Heart left ventricle (tissue), 13 donors: Measurements from ENCODE around the gene LAMB3.

Experiments
- CTCF ChIP-seq, 12 donors: fragments of 200-600 bp; sonication (generic) in 4 of 12; IDR thresholded peaks; one replicate each; pipeline versions ENCODE4 v1.5.0 to v1.8.0; 2018 to 2022; ENCODE audit warnings: antibody characterized with exemption in 12 of 12, mild to moderate bottlenecking in 5 of 12
- POLR2A ChIP-seq, 2 donors: fragments of 450-650 bp; IDR thresholded peaks; one replicate each; pipeline ENCODE4 v1.6.1; 2017; ENCODE audit warnings: antibody characterized with exemption in 2 of 2, mild to moderate bottlenecking in 2 of 2, moderate library complexity in 2 of 2
- donor health status: ischemic (EF 13 %, LVEDD 7.1; RV severe dilation, severe dysfunction).
- donor health status: DM: no; HTN: yes; CAD: no.
- donor health status: DM: no; HTN: no; CAD: no.
- donor health status: ischemic (EF 25% LVEDD 6.9; RV normal size, moderate dysfunction).
- donor health status: ischemic (EF 25% LVEDD 5.7; RV mildly dilated, moderate dysfunction).
- donor health status: ischemic (EF 35%, LVEDD 5.7; RV mildly dilated, moderate dysfunction).
- donor health status: nonischemic (EF 11% LVEDD 7.7; RV severe dilation, severe dysfunction).
- donor health status: DM: yes; HTN: yes; CAD: no.
- donor health status: PGD.
- donor health status: ischemic (EF 29% LVEDD 5.4; RV normal size, mild dysfunction).
- donor health status: nonischemic (EF 23%, LVEDD 6.1; RV moderate dilation, normal function).

- TF ChIP-seq POLR2A (IDR thresholded peaks at IDR 0.05) (no peak), CTCF (IDR thresholded peaks at IDR 0.05) (no peak)
Measured at GRCh38 chr1:209600541-209600940, 51.7 kb downstream of the LAMB3 start.
